ENCODE results near the gene OR2B2. TPM values are rescaled to one million over a fixed set of nuclear protein-coding genes. Genes with fewer than 3 reads are reported as not detected.

The OR2B2 gene
- total and polyA plus RNA-seq, 8 donors = not detected

DNA sequence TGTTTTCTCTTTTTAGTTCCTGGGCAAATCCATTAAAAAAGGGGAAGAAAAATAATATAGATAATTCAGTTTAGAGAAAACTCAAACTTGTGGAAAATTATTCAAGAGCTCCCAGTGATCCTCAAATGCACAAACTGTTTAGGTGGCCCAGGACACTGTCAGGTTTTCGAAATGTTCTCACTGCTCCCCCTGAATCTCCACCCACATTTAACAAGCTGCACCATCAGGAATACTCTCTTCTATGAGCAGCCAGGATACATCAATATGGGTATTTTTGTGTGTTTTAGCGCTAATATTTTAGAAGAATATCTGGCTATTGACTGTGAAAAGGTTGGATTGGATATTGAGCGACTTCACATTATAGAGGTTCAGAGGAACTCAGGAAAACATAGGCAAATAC lies 43.9 kb downstream of the OR2B2 start:
- no peak for FAIRE-seq
- intact Hi-C loops (cut with DNase I) = no loop called here
- WGBS, 2 donors = 81% methylated on average over 3 of the region's 3 CpGs
- H3K27me3 ChIP-seq = peaks cover 0 to 50% (median 2%) of the 10 kb centered on the region in 4 donors
- DNase-seq = no peak
- TF ChIP-seq, protein P1, sequence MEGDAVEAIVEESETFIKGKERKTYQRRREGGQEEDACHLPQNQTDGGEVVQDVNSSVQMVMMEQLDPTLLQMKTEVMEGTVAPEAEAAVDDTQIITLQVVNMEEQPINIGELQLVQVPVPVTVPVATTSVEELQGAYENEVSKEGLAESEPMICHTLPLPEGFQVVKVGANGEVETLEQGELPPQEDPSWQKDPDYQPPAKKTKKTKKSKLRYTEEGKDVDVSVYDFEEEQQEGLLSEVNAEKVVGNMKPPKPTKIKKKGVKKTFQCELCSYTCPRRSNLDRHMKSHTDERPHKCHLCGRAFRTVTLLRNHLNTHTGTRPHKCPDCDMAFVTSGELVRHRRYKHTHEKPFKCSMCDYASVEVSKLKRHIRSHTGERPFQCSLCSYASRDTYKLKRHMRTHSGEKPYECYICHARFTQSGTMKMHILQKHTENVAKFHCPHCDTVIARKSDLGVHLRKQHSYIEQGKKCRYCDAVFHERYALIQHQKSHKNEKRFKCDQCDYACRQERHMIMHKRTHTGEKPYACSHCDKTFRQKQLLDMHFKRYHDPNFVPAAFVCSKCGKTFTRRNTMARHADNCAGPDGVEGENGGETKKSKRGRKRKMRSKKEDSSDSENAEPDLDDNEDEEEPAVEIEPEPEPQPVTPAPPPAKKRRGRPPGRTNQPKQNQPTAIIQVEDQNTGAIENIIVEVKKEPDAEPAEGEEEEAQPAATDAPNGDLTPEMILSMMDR (IDR thresholded peaks at IDR 0.05) = no peak
- H3K36me3 ChIP-seq = no peaks in the 10 kb centered on the region
- no peak overlapping the region for H3K4me3 ChIP-seq
- H3K4me1 ChIP-seq = peaks cover 4 to 13% (median 9%) of the 10 kb centered on the region in 3 donors
- H3K27ac ChIP-seq = no peak overlapping the region
- no peak for ATAC-seq
- no peaks in the 10 kb centered on the region for H3K9me3 ChIP-seq

DNA sequence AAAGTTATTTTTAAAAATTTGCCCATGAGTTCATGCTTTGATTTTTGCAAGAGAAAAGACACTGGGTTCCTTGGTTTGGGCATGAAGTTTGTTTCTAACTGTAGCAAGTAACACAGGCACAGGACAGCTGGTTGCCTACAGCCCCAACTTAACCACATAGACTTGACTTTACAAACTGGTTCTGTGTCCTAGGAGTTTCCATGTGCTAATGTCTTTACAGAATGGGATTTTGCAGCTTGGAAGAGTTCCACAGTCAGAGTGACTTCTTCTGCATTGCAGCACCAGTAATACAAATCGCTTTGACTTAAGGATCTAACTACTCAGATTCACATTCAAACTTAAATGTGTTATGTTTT lies 44.3 kb downstream of the OR2B2 start:
- no peak for ATAC-seq
- H3K27ac ChIP-seq = no peak overlapping the region
- TF ChIP-seq, protein P1 (IDR thresholded peaks at IDR 0.05) = no peak
- WGBS, 2 donors = 92 to 93% methylated on average over 1 of the region's 1 CpG
- no peak overlapping the region for H3K4me3 ChIP-seq
- no peaks in the 10 kb centered on the region for H3K9me3 ChIP-seq
- H3K4me1 ChIP-seq = peaks cover 4 to 13% (median 9%) of the 10 kb centered on the region in 3 donors
- no peaks in the 10 kb centered on the region for H3K36me3 ChIP-seq
- no peak for DNase-seq
- H3K27me3 ChIP-seq = peaks cover 0 to 50% (median 1%) of the 10 kb centered on the region in 4 donors
- no peak for FAIRE-seq
- intact Hi-C loops (cut with DNase I) = no loop called here

DNA sequence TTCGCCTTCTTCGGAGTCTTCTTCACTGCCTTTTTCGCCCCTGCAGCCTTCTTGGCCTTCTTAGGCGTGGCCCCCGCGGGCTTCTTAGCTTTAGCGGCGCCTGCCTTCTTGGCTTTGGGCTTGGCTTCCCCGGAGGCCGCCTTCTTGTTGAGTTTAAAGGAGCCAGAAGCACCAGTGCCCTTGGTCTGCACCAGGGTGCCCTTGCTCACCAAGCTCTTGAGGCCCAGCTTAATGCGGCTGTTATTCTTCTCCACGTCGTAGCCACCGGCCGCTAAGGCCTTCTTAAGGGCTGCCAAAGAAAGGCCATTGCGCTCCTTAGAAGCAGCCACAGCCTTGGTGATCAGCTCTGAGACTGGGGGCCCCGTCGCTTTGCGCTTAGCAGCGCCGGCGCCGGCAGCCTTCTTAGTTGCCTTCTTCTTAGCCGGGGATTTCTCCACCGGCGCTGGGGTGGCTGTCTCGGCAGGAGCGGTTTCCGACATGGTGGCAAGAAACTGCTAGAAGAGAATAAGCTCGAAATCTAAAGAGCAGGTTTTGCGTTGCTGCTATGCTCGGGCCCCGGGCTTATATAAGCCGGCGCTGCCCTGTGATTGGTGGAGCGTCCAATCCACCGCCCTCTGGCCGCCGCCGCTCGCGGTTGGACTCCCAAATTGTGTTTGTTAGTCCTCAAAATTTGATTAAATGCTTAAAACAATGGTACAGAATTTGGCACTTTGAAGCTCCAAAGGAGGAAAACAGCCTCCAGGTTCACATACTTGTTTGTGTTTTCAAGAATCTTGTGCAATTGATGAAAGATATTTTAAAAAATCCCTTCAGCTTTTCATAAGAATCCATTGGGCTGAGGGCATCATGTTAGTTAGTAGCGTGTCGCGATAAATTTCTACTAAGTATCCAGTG lies 44.9 kb downstream of the OR2B2 start:
- H3K27me3 ChIP-seq = peaks cover 0 to 47% (median 1%) of the 10 kb centered on the region in 4 donors
- peaks cover 4 to 13% (median 9%) of the 10 kb centered on the region in 3 donors for H3K4me1 ChIP-seq
- TF ChIP-seq, protein P1 (IDR thresholded peaks at IDR 0.05) = no peak
- intact Hi-C loops (cut with DNase I) = no loop called here
- FAIRE-seq = no peak
- 9 to 12% methylated on average over 42 to 45 of the region's 45 CpGs for WGBS, 2 donors
- no peak overlapping the region for H3K27ac ChIP-seq
- H3K9me3 ChIP-seq = no peaks in the 10 kb centered on the region
- H3K4me3 ChIP-seq = peak overlapping the region in 1 of 4 donors; percentile 52
- ATAC-seq = peak in 2 of 4 donors; percentile 18 to 28
- no peaks in the 10 kb centered on the region for H3K36me3 ChIP-seq
- DNase-seq = peak in 2 of 6 donors; percentile 58 to 76

DNA sequence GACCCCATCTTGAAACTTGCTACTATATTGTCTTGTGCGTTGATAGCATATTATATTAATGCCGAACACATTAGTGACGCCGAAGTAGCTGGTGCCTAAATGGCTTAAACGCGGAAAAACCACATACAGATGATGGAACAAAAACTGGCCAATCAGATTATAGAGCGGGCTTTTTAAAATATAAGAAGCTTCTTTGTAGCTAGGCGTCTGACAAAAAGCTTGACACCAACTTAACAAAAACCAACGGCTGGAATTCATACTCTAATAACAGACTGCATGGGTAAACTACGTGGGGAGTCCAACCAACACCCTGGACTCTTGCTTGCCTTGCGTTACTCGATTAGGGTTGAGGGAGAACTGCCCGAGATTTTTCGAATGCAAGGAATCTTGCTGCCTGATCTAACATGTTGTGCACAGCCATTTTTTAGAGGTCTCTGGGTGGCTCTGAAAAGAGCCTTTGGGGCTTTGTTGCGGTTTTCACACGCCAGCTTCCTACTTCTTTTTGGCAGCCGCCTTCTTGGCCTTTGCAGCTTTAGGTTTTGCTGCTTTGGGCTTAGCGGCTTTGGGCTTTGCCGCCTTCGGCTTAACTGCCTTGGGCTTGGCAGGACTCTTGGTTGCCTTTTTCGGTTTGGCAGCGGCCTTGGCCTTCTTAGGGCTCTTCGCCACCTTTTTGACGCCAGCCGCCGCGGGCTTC lies 45.7 kb downstream of the OR2B2 start:
- TF ChIP-seq, protein P1 (IDR thresholded peaks at IDR 0.05) = no peak
- WGBS, 2 donors = 13 to 14% methylated on average over 27 of the region's 27 CpGs
- Histone ChIP-seq H3K4me1 (peaks cover 4 to 13% (median 9%) of the 10 kb centered on the region in 3 donors), H3K4me3 (peak overlapping the region in 3 of 4 donors; percentile 19 to 52 (median 46)), H3K27ac (no peak overlapping the region), H3K36me3 (no peaks in the 10 kb centered on the region), H3K9me3 (no peaks in the 10 kb centered on the region), H3K27me3 (peaks cover 0 to 41% (median 1%) of the 10 kb centered on the region in 4 donors)
- ATAC-seq (peak in 3 of 4 donors; percentile 32 to 39 (median 38)), DNase-seq (peak in 1 of 6 donors; percentile 17), FAIRE-seq (no peak)
- intact Hi-C loops (cut with DNase I) = no loop called here
